Sigmoid colon (tissue), 7 donors: ENCODE results near the gene FAM241B. TPM values are rescaled to one million over a fixed set of nuclear protein-coding genes. Genes with fewer than 3 reads are reported as not detected.

Source experiments
- DNase-seq: peaks from one replicate; pipeline ENCODE4 v3.0.0-alpha.2; 2019
- H3K27ac ChIP-seq, 4 donors: fragments of 200-600 bp; sonication (generic); one replicate each; pipeline ENCODE4 v1.5.1; 2016 to 2019; ENCODE audit warnings: mild to moderate bottlenecking in 1 of 4
- H3K27me3 ChIP-seq, 3 donors: fragments of 200-600 bp; sonication (generic); one replicate each; pipeline ENCODE4 v1.5.1; 2019; ENCODE audit warnings: mild to moderate bottlenecking in 1 of 3
- H3K36me3 ChIP-seq, 4 donors: fragments of 200-600 bp; sonication (generic); one replicate each; pipeline ENCODE4 v1.5.1; 2016 to 2019
- H3K4me1 ChIP-seq, 4 donors: fragments of 200-600 bp; sonication (generic); one replicate each; pipeline ENCODE4 v1.5.1; 2017 to 2019
- H3K4me3 ChIP-seq, 4 donors: fragments of 200-600 bp; sonication (generic); one replicate each; pipeline ENCODE4 v1.5.1; 2017 to 2019; ENCODE audit warnings: mild to moderate bottlenecking in 2 of 4, moderate library complexity in 1 of 4
- H3K9me3 ChIP-seq, 4 donors: fragments of 200-600 bp in 3 of 4; sonication (generic) in 3 of 4; one replicate each; pipeline versions ENCODE4 v1.5.1 to v1.6.1; 2013 to 2019
- CTCF ChIP-seq, 4 experiments: fragments of 450-650 bp in 3 of 4; fragments of 200-600 bp in 1 of 4; IDR thresholded peaks; one replicate each; pipeline ENCODE4 v1.5.1; 2016 to 2019; ENCODE audit warnings: antibody characterized with exemption in 4 of 4, mild to moderate bottlenecking in 3 of 4, moderate library complexity in 2 of 4
- EP300 ChIP-seq, 4 donors: sonication (generic); formaldehyde crosslinking; IDR thresholded peaks; one replicate each; pipeline ENCODE4 v1.6.1; 2017; ENCODE audit warnings: antibody characterized with exemption in 4 of 4
- POLR2A ChIP-seq, 2 donors: fragments of 450-650 bp; IDR thresholded peaks; one replicate each; pipeline ENCODE4 v1.6.1; 2016; ENCODE audit warnings: antibody characterized with exemption in 2 of 2, mild to moderate bottlenecking in 2 of 2, moderate library complexity in 2 of 2
- POLR2AphosphoS5 ChIP-seq, 4 donors: sonication (generic); formaldehyde crosslinking; IDR thresholded peaks; one replicate each; pipeline ENCODE4 v1.6.1; 2017; ENCODE audit warnings: antibody characterized with exemption in 4 of 4
- WGBS, 2 donors: extraction: QIAGEN DNeasy Blood & Tissue Kit; methylation state at CpG; one replicate each; pipeline ENCODE4 v1.1.7; 2013; 5-methylcytosine and 5-hydroxymethylcytosine counted together
- intact Hi-C: fragments of 100-400 bp; cut with DNase I; formaldehyde crosslinking; loops from one replicate; pipeline ENCODE4 v1.15.1; 2023
- polyA plus RNA-seq, 3 donors: library from polyadenylated mRNA; stranded (reverse); fragments of 200-250 nt; gene quantifications; one replicate each; pipeline ENCODE4 v1.2.3, GENCODE V29; 2013
- total RNA-seq, 4 donors: library from RNA; depleted of rRNA; stranded (reverse); fragments of >200 nt; gene quantifications; one replicate each; pipeline ENCODE4 v1.1.0, GENCODE V29; 2016
- donor health status: healthy with polysubstance abuse.
- donor health status: Bipolar disorder and iron deficiency.
- donor health status: healthy.

Gene FAM241B
- total and polyA plus RNA-seq, 7 donors, result 2.5 to 6.9 (median 3.6) TPM

- DNase-seq, result no peak
- TF ChIP-seq EP300 (IDR thresholded peaks at IDR 0.05) (no peak), CTCF (IDR thresholded peaks at IDR 0.05) (no peak), POLR2AphosphoS5 (IDR thresholded peaks at IDR 0.05) (no peak), POLR2A (IDR thresholded peaks at IDR 0.05) (no peak)
- Histone ChIP-seq H3K27ac (no peak overlapping the region), H3K4me3 (no peak overlapping the region), H3K9me3 (no peaks in the 10 kb centered on the region), H3K4me1 (no peaks in the 10 kb centered on the region), H3K36me3 (no peaks in the 10 kb centered on the region), H3K27me3 (peaks cover 0 to 13% (median 0%) of the 10 kb centered on the region in 3 donors)
- intact Hi-C loops, result no loop called here
- WGBS, 2 donors, result 82 to 86% methylated on average over 20 of the region's 20 CpGs
Observed at GRCh38 chr10:69655124-69655867, 25.2 kb downstream of the FAM241B start.

- DNase-seq, result no peak
- intact Hi-C loops, result no loop called here
- 62 to 80% methylated on average over 11 of the region's 11 CpGs for WGBS, 2 donors
- Histone ChIP-seq H3K4me3 (no peak overlapping the region), H3K27ac (no peak overlapping the region), H3K36me3 (no peaks in the 10 kb centered on the region), H3K9me3 (no peaks in the 10 kb centered on the region), H3K27me3 (peaks cover 0 to 13% (median 0%) of the 10 kb centered on the region in 3 donors), H3K4me1 (no peaks in the 10 kb centered on the region)
- TF ChIP-seq POLR2A (IDR thresholded peaks at IDR 0.05) (no peak), POLR2AphosphoS5 (IDR thresholded peaks at IDR 0.05) (no peak), CTCF (IDR thresholded peaks at IDR 0.05) (no peak), EP300 (IDR thresholded peaks at IDR 0.05) (no peak)
Observed at GRCh38 chr10:69655868-69656555, 26.0 kb downstream of the FAM241B start.

GRCh38 chr10:69656742-69657269, 26.8 kb downstream of the FAM241B start:
- TF ChIP-seq EP300 (IDR thresholded peaks at IDR 0.05) (no peak), CTCF (IDR thresholded peaks at IDR 0.05) (no peak), POLR2A (IDR thresholded peaks at IDR 0.05) (no peak), POLR2AphosphoS5 (IDR thresholded peaks at IDR 0.05) (no peak)
- Histone ChIP-seq H3K4me3 (no peak overlapping the region), H3K4me1 (no peaks in the 10 kb centered on the region), H3K36me3 (no peaks in the 10 kb centered on the region), H3K9me3 (no peaks in the 10 kb centered on the region), H3K27ac (no peak overlapping the region), H3K27me3 (peaks cover 0 to 13% (median 0%) of the 10 kb centered on the region in 3 donors)
- WGBS, 2 donors, result 31 to 40% methylated on average over 5 of the region's 5 CpGs
- intact Hi-C loops, result no loop called here
- no peak for DNase-seq

- Histone ChIP-seq H3K4me3 (no peak overlapping the region), H3K4me1 (no peaks in the 10 kb centered on the region), H3K27ac (no peak overlapping the region), H3K36me3 (no peaks in the 10 kb centered on the region), H3K27me3 (peaks cover 0 to 13% (median 0%) of the 10 kb centered on the region in 3 donors), H3K9me3 (no peaks in the 10 kb centered on the region)
- TF ChIP-seq CTCF (IDR thresholded peaks at IDR 0.05) (no peak), POLR2A (IDR thresholded peaks at IDR 0.05) (no peak), EP300 (IDR thresholded peaks at IDR 0.05) (no peak), POLR2AphosphoS5 (IDR thresholded peaks at IDR 0.05) (no peak)
- no peak for DNase-seq
- 60 to 63% methylated on average over 8 of the region's 8 CpGs for WGBS, 2 donors
- intact Hi-C loops, result no loop called here
Observed at GRCh38 chr10:69657430-69657829, 27.4 kb downstream of the FAM241B start.
